Neural crest cell (in vitro differentiated cells): ENCODE results near the gene LRRN2. TPM values are rescaled to one million over a fixed set of nuclear protein-coding genes. Genes with fewer than 3 reads are reported as not detected.

ENCODE experiments used
- DNase-seq: peaks from one replicate; pipeline ENCODE4 v3.0.0; 2021; ENCODE audit warnings: low read depth, mixed read lengths, low spot score
- H3K27ac Mint-ChIP-seq: one replicate; pipeline ENCODE4 v1.8.0; 2021; ENCODE audit warnings: mild to moderate bottlenecking, mixed read lengths; ENCODE audit not compliant: unreplicated experiment
- H3K27me3 Mint-ChIP-seq: 2 replicates; pipeline ENCODE4 v1.8.0; 2021; ENCODE audit warnings: low read depth, mild to moderate bottlenecking, mixed read lengths
- H3K36me3 Mint-ChIP-seq: 2 replicates; pipeline ENCODE4 v1.8.0; 2021; ENCODE audit warnings: low read depth, mild to moderate bottlenecking, mixed read lengths
- H3K4me1 Mint-ChIP-seq: 2 replicates; pipeline ENCODE4 v1.8.0; 2021; ENCODE audit warnings: mixed read lengths
- H3K4me3 Mint-ChIP-seq: one replicate; pipeline ENCODE4 v1.8.0; 2021; ENCODE audit warnings: mild to moderate bottlenecking, mixed read lengths
- H3K9me3 Mint-ChIP-seq: 2 replicates; pipeline ENCODE4 v1.8.0; 2021; ENCODE audit warnings: mixed read lengths
- CTCF ChIP-seq: fragments of 200-600 bp; sonication (generic); conservative IDR thresholded peaks from 2 replicates; pipeline ENCODE4 v1.5.0; 2021; ENCODE audit warnings: antibody characterized with exemption, mild to moderate bottlenecking
- total RNA-seq: library from RNA; stranded (reverse); gene quantifications from 2 replicates; pipeline ENCODE4 v1.2.1, GENCODE V29; 2021

LRRN2 gene
- total RNA-seq, 1 donor from 2014 or later: 5.0 TPM

- no peaks in the 10 kb centered on the region for H3K36me3 Mint-ChIP-seq
- peaks cover 35% of the 10 kb centered on the region for H3K27me3 Mint-ChIP-seq
Observed at GRCh38 chr1:204653590-204654340, 31.8 kb downstream of the LRRN2 start.

GRCh38 chr1:204652497-204652896 lies 33.0 kb downstream of the LRRN2 start:
- H3K4me3 Mint-ChIP-seq: no peak overlapping the region
- TF ChIP-seq CTCF: no peak
- no peak for DNase-seq
- no peaks in the 10 kb centered on the region for H3K36me3 Mint-ChIP-seq
- H3K27ac Mint-ChIP-seq: no peak overlapping the region
- H3K27me3 Mint-ChIP-seq: peaks cover 35% of the 10 kb centered on the region
- H3K9me3 Mint-ChIP-seq: no peaks in the 10 kb centered on the region
- H3K4me1 Mint-ChIP-seq: peaks cover 11% of the 10 kb centered on the region

More at GRCh38 chr1:204653590-204654340, 31.8 kb downstream of the LRRN2 start:
- no peak for TF ChIP-seq CTCF
- Mint-ChIP-seq H3K4me1 (peaks cover 10% of the 10 kb centered on the region), H3K4me3 (no peak overlapping the region), H3K9me3 (no peaks in the 10 kb centered on the region), H3K27ac (no peak overlapping the region)
- no peak for DNase-seq

GRCh38 chr1:204651843-204652421 lies 33.6 kb downstream of the LRRN2 start:
- Mint-ChIP-seq H3K27ac (no peak overlapping the region), H3K4me3 (no peak overlapping the region), H3K4me1 (peaks cover 17% of the 10 kb centered on the region), H3K36me3 (no peaks in the 10 kb centered on the region), H3K27me3 (peaks cover 35% of the 10 kb centered on the region), H3K9me3 (no peaks in the 10 kb centered on the region)
- no peak for TF ChIP-seq CTCF
- no peak for DNase-seq

- H3K4me1 Mint-ChIP-seq: peaks cover 17% of the 10 kb centered on the region
- no peak overlapping the region for H3K27ac Mint-ChIP-seq
- H3K36me3 Mint-ChIP-seq: no peaks in the 10 kb centered on the region
- no peak overlapping the region for H3K4me3 Mint-ChIP-seq
- H3K9me3 Mint-ChIP-seq: no peaks in the 10 kb centered on the region
- peaks cover 35% of the 10 kb centered on the region for H3K27me3 Mint-ChIP-seq
- TF ChIP-seq CTCF: no peak
- DNase-seq: no peak
Observed at GRCh38 chr1:204650911-204651570, 34.5 kb downstream of the LRRN2 start.

GRCh38 chr1:204649721-204650521 lies 35.6 kb downstream of the LRRN2 start:
- no peak for TF ChIP-seq CTCF
- H3K4me1 Mint-ChIP-seq: peaks cover 17% of the 10 kb centered on the region
- no peaks in the 10 kb centered on the region for H3K9me3 Mint-ChIP-seq
- no peak overlapping the region for H3K4me3 Mint-ChIP-seq
- DNase-seq: no peak
- peaks cover 32% of the 10 kb centered on the region for H3K27me3 Mint-ChIP-seq
- no peaks in the 10 kb centered on the region for H3K36me3 Mint-ChIP-seq
- H3K27ac Mint-ChIP-seq: no peak overlapping the region
